MCF 10A (cell line): ENCODE results near the gene PLA1A. TPM values are rescaled to one million over a fixed set of nuclear protein-coding genes. Genes with fewer than 3 reads are reported as not detected.
"Not testable (repeated sequence)": the region's sequence is repeated elsewhere in the genome, so short reads cannot be mapped to it uniquely, and the experiment has no call there.

ENCODE experiments used
- BruUV-seq: library from RNA; stranded (reverse); fragments of 400-500 nt; replicated peaks from 2 replicates; lab custom pipeline; 2021; lab: Mats Ljungman, UMichigan
- CTCF ChIA-PET: fragments of 300-600 bp; sonication (Branson Sonifier 250); formaldehyde crosslinking; extraction: SDS; loops from one replicate; lab custom pipeline; 2021; ENCODE audit warnings: antibody characterized with exemption, inconsistent platforms; lab: Yijun Ruan, JAX
- POLR2A ChIA-PET: fragments of 300-600, 350-650 bp; sonication (Branson Sonifier 250); formaldehyde crosslinking; extraction: SDS; loops from one replicate; lab custom pipeline; 2020; ENCODE audit warnings: antibody characterized with exemption, inconsistent platforms; lab: Yijun Ruan, JAX
- DNase-seq: peaks from one replicate; pipeline ENCODE4 v3.0.0-alpha.2; 2018; ENCODE audit not compliant: unreplicated experiment
- H3K27ac Mint-ChIP-seq: one replicate; pipeline ENCODE4 v1.8.0; 2022; ENCODE audit warnings: mild to moderate bottlenecking, low read depth, mixed read lengths; ENCODE audit not compliant: unreplicated experiment
- H3K27me3 Mint-ChIP-seq: one replicate; pipeline ENCODE4 v1.8.0; 2022; ENCODE audit warnings: mixed read lengths; ENCODE audit not compliant: insufficient read depth, unreplicated experiment
- H3K36me3 Mint-ChIP-seq: one replicate; pipeline ENCODE4 v1.8.0; 2022; ENCODE audit warnings: mild to moderate bottlenecking, moderate library complexity, mixed read lengths; ENCODE audit not compliant: insufficient read depth, unreplicated experiment
- H3K4me1 Mint-ChIP-seq: one replicate; pipeline ENCODE4 v1.8.0; 2022; ENCODE audit warnings: mixed read lengths; ENCODE audit not compliant: insufficient read depth, unreplicated experiment
- H3K4me3 Mint-ChIP-seq: one replicate; pipeline ENCODE4 v1.8.0; 2022; ENCODE audit warnings: mild to moderate bottlenecking, moderate library complexity, mixed read lengths; ENCODE audit not compliant: unreplicated experiment
- H3K9me3 Mint-ChIP-seq: one replicate; pipeline ENCODE4 v1.8.0; 2022; ENCODE audit warnings: mixed read lengths; ENCODE audit not compliant: unreplicated experiment
- CTCF ChIP-seq: fragments of 200-600 bp; IDR thresholded peaks from one replicate; pipeline ENCODE4 v1.8.0; 2022; ENCODE audit warnings: antibody characterized with exemption, mild to moderate bottlenecking; ENCODE audit not compliant: unreplicated experiment
- intact Hi-C: fragments of 100-400 bp; cut with micrococcal nuclease; formaldehyde crosslinking; loops from 2 replicates; pipeline ENCODE4 v1.14.1; 2022
- total RNA-seq: library from RNA; stranded (reverse); gene quantifications from 2 replicates; pipeline ENCODE4 v1.2.3, GENCODE V29; 2022

Gene PLA1A
- total RNA-seq, 1 experiment from 2014 or later, result not detected

GRCh38 chr3:119590706-119591105 is 7.0 kb upstream of the PLA1A start:
- no TSS peak for BruUV-seq
- TF ChIP-seq CTCF, result no peak
- Mint-ChIP-seq H3K9me3 (peaks cover 8% of the 10 kb centered on the region), H3K27me3 (peaks cover 12% of the 10 kb centered on the region), H3K36me3 (no peaks in the 10 kb centered on the region), H3K4me1 (no peaks in the 10 kb centered on the region), H3K27ac (no peak overlapping the region), H3K4me3 (no peak overlapping the region)
- CTCF ChIA-PET, result no interaction called here
- no peak for DNase-seq
- POLR2A ChIA-PET, result no interaction called here
- intact Hi-C loops, result no loop called here

GRCh38 chr3:119592861-119593260 is 4.8 kb upstream of the PLA1A start:
- intact Hi-C loops, result no loop called here
- Mint-ChIP-seq H3K9me3 (peaks cover 8% of the 10 kb centered on the region), H3K4me3 (no peak overlapping the region), H3K4me1 (no peaks in the 10 kb centered on the region), H3K36me3 (no peaks in the 10 kb centered on the region), H3K27ac (no peak overlapping the region), H3K27me3 (peaks cover 12% of the 10 kb centered on the region)
- DNase-seq, result no peak
- no peak for TF ChIP-seq CTCF
- POLR2A ChIA-PET, result no interaction called here
- no TSS peak for BruUV-seq
- CTCF ChIA-PET, result no interaction called here

- Mint-ChIP-seq H3K9me3 (peaks cover 8% of the 10 kb centered on the region), H3K27me3 (peaks cover 11% of the 10 kb centered on the region), H3K4me3 (no peak overlapping the region), H3K36me3 (no peaks in the 10 kb centered on the region), H3K27ac (peak overlapping the region; percentile 8), H3K4me1 (no peaks in the 10 kb centered on the region)
- ChIA-PET CTCF (no interaction called here), POLR2A (no interaction called here)
- no TSS peak for BruUV-seq
- no peak for TF ChIP-seq CTCF
- no peak for DNase-seq
- intact Hi-C loops, result no loop called here
These were observed 3.6 kb upstream of the PLA1A start for GRCh38 chr3:119594066-119594465.

GRCh38 chr3:119594929-119595328 is 2.8 kb upstream of the PLA1A start:
- H3K27me3 Mint-ChIP-seq, intact Hi-C loops, H3K4me3 Mint-ChIP-seq, H3K4me1 Mint-ChIP-seq, H3K36me3 Mint-ChIP-seq, H3K9me3 Mint-ChIP-seq, BruUV-seq, H3K27ac Mint-ChIP-seq, DNase-seq, CTCF ChIA-PET: not testable (repeated sequence)
- POLR2A ChIA-PET, result interaction anchor here (0.7 kb wide), 1 partner anchor 125 kb away, joined by 3 read pairs; no protein-coding TSS in a partner anchor
